ENCODE measurements around the gene PPP1R15B.

- TF ChIP-seq CTCF (conservative IDR thresholded peaks at IDR 0.05; ENCODE audit: low read depth, low read length) (no peak), EZH2phosphoT487 (IDR thresholded peaks at IDR 0.05; ENCODE audit: borderline replicate concordance, low read length) (no peak), EZH2 (IDR thresholded peaks at IDR 0.05; ENCODE audit: low read length, unreplicated experiment) (no peak)
Measured at GRCh38 chr1:204367193-204367858, 44.3 kb downstream of the PPP1R15B start.

All from PC-3 (cell line).